ENCODE results near the gene SNCB. TPM values are rescaled to one million over a fixed set of nuclear protein-coding genes. Genes with fewer than 3 reads are reported as not detected.

Gene SNCB
- polyA plus RNA-seq, 1 of the 3 experiments (the other 2 are of a cell fraction): 0.33 TPM

DNA sequence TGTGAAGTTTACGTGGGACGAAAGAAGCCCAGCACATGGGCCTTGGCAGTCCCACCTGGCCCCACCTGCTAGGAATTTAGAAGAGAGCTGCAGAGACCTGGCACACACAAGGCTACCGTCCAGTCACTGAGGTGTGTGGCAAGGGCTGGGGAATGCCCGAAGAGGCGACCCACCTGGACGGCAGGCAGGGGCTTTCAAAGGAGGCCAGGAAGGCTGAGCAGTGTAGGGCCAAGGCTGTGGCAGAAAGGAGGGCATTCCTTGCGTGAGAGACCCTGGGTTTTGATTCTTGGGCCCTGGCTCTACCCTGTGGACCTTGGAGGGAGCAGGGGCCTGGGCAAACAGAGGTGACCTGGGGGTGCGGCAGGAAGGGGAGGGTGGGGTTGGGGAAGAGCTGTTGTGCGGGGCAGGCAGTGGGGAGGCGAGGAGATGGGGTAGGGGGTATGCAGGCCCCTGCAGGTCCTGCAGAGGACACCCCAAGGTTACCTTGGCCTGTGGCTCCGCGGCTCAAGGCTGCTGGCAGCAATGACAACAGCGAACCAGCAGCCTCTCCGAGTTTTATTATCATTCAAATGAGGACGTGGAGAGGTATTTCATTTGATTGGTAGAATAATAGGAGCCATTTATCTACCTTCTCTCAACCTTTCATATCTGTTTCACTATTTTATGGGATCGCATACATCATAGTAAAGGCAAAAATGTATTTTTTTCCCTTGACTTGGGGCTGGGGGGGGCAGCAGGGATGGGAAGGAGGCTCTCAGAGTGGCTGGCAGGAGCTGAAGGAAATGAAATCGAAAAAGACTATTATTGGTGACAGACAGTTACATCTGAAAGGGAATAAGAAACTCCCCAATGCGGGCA lies 41.8 kb upstream of the SNCB start (continued):
- TF ChIP-seq CTCF (IDR thresholded peaks at IDR 0.05) (no peak), MXI1 (IDR thresholded peaks at IDR 0.05; ENCODE audit: low read depth, low read length) (no peak), NFIC (IDR thresholded peaks at IDR 0.05; ENCODE audit: borderline replicate concordance) (no peak)

DNA sequence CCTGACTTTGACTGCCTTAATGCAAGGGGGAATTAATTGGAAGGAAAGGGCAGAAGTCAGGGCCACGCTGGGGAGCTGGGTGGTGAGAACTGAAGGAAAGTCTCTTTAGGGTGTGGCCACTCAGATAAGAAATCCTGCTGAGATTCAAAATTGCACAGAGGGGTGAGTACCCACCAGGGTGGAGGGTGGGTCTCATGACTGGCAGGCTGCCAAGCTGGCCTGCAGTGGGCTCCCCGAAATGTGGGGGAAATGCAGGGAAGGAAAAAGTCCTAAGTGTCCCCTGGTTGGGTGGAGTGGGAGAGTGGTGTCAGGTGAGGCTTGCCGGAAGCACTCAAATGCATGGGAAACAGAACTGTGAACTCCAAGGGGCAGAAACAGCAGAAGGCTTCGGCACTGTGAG lies 41.1 kb upstream of the SNCB start:
- ChIA-PET POLR2A (no interaction called here), CTCF (interaction anchor here (4.1 kb wide), 1 partner anchor 11 kb away, joined by 25 read pairs; no protein-coding TSS in a partner anchor)
- Histone ChIP-seq H3K4me3 (ENCODE audit: low read depth in 2 of 2, low read length in 1 of 2) (no peak overlapping the region), H3F3A (replicated peaks; ENCODE audit: insufficient read depth) (no peaks in the 10 kb centered on the region), H3K79me2 (ENCODE audit: insufficient read depth) (no peaks in the 10 kb centered on the region), H3K4me2 (no peak overlapping the region), H3K9me3 (no peaks in the 10 kb centered on the region), H3K27me3 (ENCODE audit: insufficient read depth) (peaks cover 12% of the 10 kb centered on the region; the same call in 1 of the 2 replicates), H2AFZ (ENCODE audit: low read depth) (no peak overlapping the region), H3K27ac (ENCODE audit: low read depth in 2 of 2, low read length in 1 of 2) (no peak overlapping the region), H3K36me3 (replicated peaks in 1 of 2; ENCODE audit: control insufficient read depth in 1 of 2, insufficient read depth in 2 of 2, low read length in 1 of 2) (no peaks in the 10 kb centered on the region), H3K4me1 (ENCODE audit: control insufficient read depth in 1 of 2, insufficient read depth in 2 of 2, low read depth in 1 of 2, low read length in 1 of 2) (peaks cover 0 to 2% of the 10 kb centered on the region in 2 experiments; a peak in 1 of 4 replicates), H3K9ac (no peak overlapping the region), H4K20me1 (ENCODE audit: insufficient read depth) (no peaks in the 10 kb centered on the region), H3K9me2 (no peaks in the 10 kb centered on the region)
- 57% methylated on average over 4 of the region's 4 CpGs for WGBS (ENCODE audit: low lambda C conversion rate)
- TF ChIP-seq NRF1 (IDR thresholded peaks at IDR 0.05; ENCODE audit: low read depth, low read length): no peak
- TF ChIP-seq, protein P1, sequence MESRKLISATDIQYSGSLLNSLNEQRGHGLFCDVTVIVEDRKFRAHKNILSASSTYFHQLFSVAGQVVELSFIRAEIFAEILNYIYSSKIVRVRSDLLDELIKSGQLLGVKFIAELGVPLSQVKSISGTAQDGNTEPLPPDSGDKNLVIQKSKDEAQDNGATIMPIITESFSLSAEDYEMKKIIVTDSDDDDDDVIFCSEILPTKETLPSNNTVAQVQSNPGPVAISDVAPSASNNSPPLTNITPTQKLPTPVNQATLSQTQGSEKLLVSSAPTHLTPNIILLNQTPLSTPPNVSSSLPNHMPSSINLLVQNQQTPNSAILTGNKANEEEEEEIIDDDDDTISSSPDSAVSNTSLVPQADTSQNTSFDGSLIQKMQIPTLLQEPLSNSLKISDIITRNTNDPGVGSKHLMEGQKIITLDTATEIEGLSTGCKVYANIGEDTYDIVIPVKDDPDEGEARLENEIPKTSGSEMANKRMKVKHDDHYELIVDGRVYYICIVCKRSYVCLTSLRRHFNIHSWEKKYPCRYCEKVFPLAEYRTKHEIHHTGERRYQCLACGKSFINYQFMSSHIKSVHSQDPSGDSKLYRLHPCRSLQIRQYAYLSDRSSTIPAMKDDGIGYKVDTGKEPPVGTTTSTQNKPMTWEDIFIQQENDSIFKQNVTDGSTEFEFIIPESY (IDR thresholded peaks at IDR 0.05; ENCODE audit: borderline replicate concordance, low read depth): no peak
- TF ChIP-seq RCOR1 (IDR thresholded peaks at IDR 0.05; ENCODE audit: low read length): no peak
- TF ChIP-seq, protein P2, sequence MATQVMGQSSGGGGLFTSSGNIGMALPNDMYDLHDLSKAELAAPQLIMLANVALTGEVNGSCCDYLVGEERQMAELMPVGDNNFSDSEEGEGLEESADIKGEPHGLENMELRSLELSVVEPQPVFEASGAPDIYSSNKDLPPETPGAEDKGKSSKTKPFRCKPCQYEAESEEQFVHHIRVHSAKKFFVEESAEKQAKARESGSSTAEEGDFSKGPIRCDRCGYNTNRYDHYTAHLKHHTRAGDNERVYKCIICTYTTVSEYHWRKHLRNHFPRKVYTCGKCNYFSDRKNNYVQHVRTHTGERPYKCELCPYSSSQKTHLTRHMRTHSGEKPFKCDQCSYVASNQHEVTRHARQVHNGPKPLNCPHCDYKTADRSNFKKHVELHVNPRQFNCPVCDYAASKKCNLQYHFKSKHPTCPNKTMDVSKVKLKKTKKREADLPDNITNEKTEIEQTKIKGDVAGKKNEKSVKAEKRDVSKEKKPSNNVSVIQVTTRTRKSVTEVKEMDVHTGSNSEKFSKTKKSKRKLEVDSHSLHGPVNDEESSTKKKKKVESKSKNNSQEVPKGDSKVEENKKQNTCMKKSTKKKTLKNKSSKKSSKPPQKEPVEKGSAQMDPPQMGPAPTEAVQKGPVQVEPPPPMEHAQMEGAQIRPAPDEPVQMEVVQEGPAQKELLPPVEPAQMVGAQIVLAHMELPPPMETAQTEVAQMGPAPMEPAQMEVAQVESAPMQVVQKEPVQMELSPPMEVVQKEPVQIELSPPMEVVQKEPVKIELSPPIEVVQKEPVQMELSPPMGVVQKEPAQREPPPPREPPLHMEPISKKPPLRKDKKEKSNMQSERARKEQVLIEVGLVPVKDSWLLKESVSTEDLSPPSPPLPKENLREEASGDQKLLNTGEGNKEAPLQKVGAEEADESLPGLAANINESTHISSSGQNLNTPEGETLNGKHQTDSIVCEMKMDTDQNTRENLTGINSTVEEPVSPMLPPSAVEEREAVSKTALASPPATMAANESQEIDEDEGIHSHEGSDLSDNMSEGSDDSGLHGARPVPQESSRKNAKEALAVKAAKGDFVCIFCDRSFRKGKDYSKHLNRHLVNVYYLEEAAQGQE (IDR thresholded peaks at IDR 0.05; ENCODE audit: low read depth, low read length): no peak
- no peak for TF ChIP-seq IRF3 (IDR thresholded peaks at IDR 0.05; ENCODE audit: low read depth, low read length)
- TF ChIP-seq MAX (IDR thresholded peaks at IDR 0.05; ENCODE audit: low read depth): no peak
- TF ChIP-seq RAD21 (IDR thresholded peaks at IDR 0.05; ENCODE audit: low read length): no peak
- DNase-seq: no peak
